IPS-NIHi11 (cell line): ENCODE measurements around the gene ZNHIT2.
"Not testable (repeated sequence)": the region's sequence is repeated elsewhere in the genome, so short reads cannot be mapped to it uniquely, and the experiment has no call there.

Experiments
- DNase-seq: peaks from one replicate; pipeline ENCODE4 v3.0.0; 2012; ENCODE audit warnings: mixed read lengths, low spot score

Gene ZNHIT2

GRCh38 chr11:65117206-65118096 lies at the start of gene ZNHIT2:
Gene ZNHIT2, minus strand, starts transcription at chr11:65117701. Its CDS starts 48 bp downstream, at chr11:65117653.
- peak; percentile 85 for DNase-seq

GRCh38 chr11:65166893-65167292 lies 49.4 kb upstream of the ZNHIT2 start:
- no peak for DNase-seq

- no peak for DNase-seq
These were observed 48.2 kb upstream of the ZNHIT2 start for GRCh38 chr11:65165410-65166317.

- DNase-seq, result no peak
These were observed 46.2 kb upstream of the ZNHIT2 start for GRCh38 chr11:65163684-65164083.

GRCh38 chr11:65160643-65161042 lies 43.1 kb upstream of the ZNHIT2 start:
- DNase-seq, result no peak

- no peak for DNase-seq
These were observed 41.5 kb upstream of the ZNHIT2 start for GRCh38 chr11:65159012-65159411.

- no peak for DNase-seq
These were observed 39.8 kb upstream of the ZNHIT2 start for GRCh38 chr11:65157336-65157735.

GRCh38 chr11:65156926-65157325 lies 39.4 kb upstream of the ZNHIT2 start:
- no peak for DNase-seq

GRCh38 chr11:65156256-65156655 lies 38.8 kb upstream of the ZNHIT2 start:
- DNase-seq, result no peak

- DNase-seq, result no peak
These were observed 34.6 kb upstream of the ZNHIT2 start for GRCh38 chr11:65152122-65152521.

- DNase-seq, result no peak
These were observed 33.9 kb upstream of the ZNHIT2 start for GRCh38 chr11:65151331-65151899.

GRCh38 chr11:65150509-65151299 lies 33.2 kb upstream of the ZNHIT2 start:
- peak; percentile 44 for DNase-seq

GRCh38 chr11:65150131-65150508 lies 32.6 kb upstream of the ZNHIT2 start:
- DNase-seq, result not testable (repeated sequence)

- no peak for DNase-seq
These were observed 31.2 kb upstream of the ZNHIT2 start for GRCh38 chr11:65148657-65149056.

- no peak for DNase-seq
These were observed 30.0 kb upstream of the ZNHIT2 start for GRCh38 chr11:65147352-65148075.

- no peak for DNase-seq
These were observed 24.5 kb upstream of the ZNHIT2 start for GRCh38 chr11:65141896-65142494.

GRCh38 chr11:65136515-65137096 lies 19.1 kb upstream of the ZNHIT2 start:
- DNase-seq, result no peak

GRCh38 chr11:65135633-65136145 lies 18.2 kb upstream of the ZNHIT2 start:
- no peak for DNase-seq

- DNase-seq, result peak; percentile 97
These were observed 17.6 kb upstream of the ZNHIT2 start for GRCh38 chr11:65134952-65135632.
